ENCODE measurements around the gene EPB42. TPM values are rescaled to one million over a fixed set of nuclear protein-coding genes. Genes with fewer than 3 reads are reported as not detected.

The EPB42 gene
- total RNA-seq, 4 donors from 2014 or later, result 0.30 to 0.44 TPM; not detected in 2

DNA sequence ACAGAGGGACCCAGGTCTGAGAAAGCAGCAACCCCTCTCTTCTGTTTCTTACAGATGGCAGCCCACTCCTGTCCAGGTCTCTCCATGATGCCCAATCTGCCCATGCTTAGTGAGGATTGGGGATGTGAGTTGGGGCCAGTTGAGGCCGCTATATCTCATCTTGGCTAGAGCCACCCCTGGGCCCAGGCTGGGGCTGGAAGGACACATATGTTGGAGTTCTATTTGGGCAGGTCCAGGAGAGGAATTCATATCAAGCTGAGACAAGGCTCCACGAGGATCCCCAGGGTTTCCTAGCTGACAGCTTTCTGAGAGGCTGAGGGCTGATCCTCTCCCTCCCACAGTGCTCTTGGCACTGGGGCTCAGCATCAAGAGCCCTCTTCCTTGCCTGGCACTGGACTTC is 34.6 kb upstream of the EPB42 start:
- no peaks in the 10 kb centered on the region for H3K36me3 ChIP-seq

DNA sequence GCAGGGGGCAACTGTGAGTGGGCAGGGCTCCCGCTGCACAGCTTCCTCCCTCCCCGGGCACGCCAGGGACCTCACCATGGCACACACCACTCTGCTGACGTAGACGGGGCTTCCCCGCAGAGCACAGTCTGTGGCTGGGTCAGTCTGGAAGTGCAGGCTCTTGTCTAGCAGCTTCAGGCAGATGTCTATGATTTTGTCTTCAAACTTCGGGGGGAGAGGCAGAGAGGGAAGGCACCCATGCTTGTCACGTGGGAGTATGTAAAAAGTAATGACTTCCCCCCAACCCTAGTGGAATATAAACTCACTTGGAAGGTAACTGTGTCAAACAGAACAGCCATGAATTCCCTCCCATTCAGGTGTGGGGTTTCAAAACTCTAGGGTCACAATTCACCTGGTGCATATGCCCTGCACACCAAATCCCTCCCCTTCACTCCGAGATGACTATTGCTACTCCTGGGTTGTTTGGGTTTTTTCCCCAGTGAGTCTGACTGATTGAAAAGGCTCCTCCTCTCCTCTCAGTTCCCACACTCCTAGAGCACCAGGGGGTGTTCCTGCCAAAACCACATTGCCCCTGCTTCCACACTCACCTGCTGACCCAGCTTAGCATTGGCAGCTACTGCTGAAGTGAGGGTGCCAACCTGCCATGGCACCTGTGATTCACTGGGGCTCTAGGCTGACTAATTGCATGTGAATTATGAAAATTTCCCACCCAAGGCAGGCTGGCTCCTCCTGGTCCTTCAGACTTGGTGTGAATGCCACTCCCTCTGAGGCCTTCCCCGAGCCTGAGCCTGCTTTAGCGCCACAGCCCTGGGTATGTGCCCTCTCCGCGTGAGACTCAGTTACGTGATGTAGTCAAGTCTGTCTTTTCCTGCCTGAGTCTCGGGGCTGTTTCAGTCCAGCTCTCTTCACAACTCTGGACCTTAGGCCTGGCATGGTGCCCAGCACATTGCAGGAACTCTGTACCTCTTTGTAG is 32.9 kb upstream of the EPB42 start:
- Histone ChIP-seq H3K4me1 (no peaks in the 10 kb centered on the region), H3K4me3 (no peak overlapping the region), H3K36me3 (no peaks in the 10 kb centered on the region), H3K27me3 (no peaks in the 10 kb centered on the region), H3K27ac (no peak overlapping the region), H3K9me3 (no peaks in the 10 kb centered on the region)
- DNase-seq (ENCODE audit: low spot score in 2 of 2), result no peak
- 40 to 53% methylated on average over 12 to 15 of the region's 15 CpGs for WGBS, 2 donors
- TF ChIP-seq EP300 (IDR thresholded peaks at IDR 0.05) (no peak), POLR2A (IDR thresholded peaks at IDR 0.05) (no peak)
- TF ChIP-seq, protein P1, sequence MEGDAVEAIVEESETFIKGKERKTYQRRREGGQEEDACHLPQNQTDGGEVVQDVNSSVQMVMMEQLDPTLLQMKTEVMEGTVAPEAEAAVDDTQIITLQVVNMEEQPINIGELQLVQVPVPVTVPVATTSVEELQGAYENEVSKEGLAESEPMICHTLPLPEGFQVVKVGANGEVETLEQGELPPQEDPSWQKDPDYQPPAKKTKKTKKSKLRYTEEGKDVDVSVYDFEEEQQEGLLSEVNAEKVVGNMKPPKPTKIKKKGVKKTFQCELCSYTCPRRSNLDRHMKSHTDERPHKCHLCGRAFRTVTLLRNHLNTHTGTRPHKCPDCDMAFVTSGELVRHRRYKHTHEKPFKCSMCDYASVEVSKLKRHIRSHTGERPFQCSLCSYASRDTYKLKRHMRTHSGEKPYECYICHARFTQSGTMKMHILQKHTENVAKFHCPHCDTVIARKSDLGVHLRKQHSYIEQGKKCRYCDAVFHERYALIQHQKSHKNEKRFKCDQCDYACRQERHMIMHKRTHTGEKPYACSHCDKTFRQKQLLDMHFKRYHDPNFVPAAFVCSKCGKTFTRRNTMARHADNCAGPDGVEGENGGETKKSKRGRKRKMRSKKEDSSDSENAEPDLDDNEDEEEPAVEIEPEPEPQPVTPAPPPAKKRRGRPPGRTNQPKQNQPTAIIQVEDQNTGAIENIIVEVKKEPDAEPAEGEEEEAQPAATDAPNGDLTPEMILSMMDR (IDR thresholded peaks at IDR 0.05), result no peak

More for the DNA sequence above, 34.6 kb upstream of the EPB42 start:
- Histone ChIP-seq H3K9me3 (no peaks in the 10 kb centered on the region), H3K27ac (no peak overlapping the region), H3K4me1 (no peaks in the 10 kb centered on the region), H3K27me3 (no peaks in the 10 kb centered on the region), H3K4me3 (no peak overlapping the region)
- no peak for DNase-seq (ENCODE audit: low spot score in 2 of 2)
- TF ChIP-seq, protein P1 (IDR thresholded peaks at IDR 0.05), result no peak
- TF ChIP-seq EP300 (IDR thresholded peaks at IDR 0.05) (no peak), POLR2A (IDR thresholded peaks at IDR 0.05) (no peak)
- WGBS, 2 donors, result 78 to 89% methylated on average over 2 of the region's 2 CpGs

DNA sequence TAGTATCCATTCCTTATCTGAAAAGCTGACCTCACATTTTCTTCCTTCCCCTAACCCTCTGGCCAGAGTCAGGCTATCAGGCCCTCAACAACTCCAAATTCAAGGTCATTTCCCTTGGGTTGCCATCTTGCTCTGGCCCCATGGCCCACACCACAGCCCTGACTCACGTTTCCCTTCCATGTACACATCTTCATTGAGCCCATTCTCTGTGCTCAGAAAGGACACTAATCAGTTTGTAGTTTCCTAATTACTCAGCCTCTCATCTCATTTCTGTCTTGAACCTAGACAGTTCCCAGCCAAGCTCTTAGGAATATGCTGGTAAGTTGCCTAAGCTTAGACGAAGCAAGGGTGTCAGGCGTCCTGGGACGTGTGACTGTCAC is 31.0 kb upstream of the EPB42 start:
- Histone ChIP-seq H3K4me1 (no peaks in the 10 kb centered on the region), H3K27me3 (no peaks in the 10 kb centered on the region), H3K9me3 (no peaks in the 10 kb centered on the region), H3K27ac (no peak overlapping the region), H3K36me3 (no peaks in the 10 kb centered on the region), H3K4me3 (no peak overlapping the region)
- 85 to 87% methylated on average over 4 of the region's 4 CpGs for WGBS, 2 donors
- TF ChIP-seq EP300 (IDR thresholded peaks at IDR 0.05) (no peak), POLR2A (IDR thresholded peaks at IDR 0.05) (no peak)
- TF ChIP-seq, protein P1 (IDR thresholded peaks at IDR 0.05), result no peak
- DNase-seq (ENCODE audit: low spot score in 2 of 2), result no peak

DNA sequence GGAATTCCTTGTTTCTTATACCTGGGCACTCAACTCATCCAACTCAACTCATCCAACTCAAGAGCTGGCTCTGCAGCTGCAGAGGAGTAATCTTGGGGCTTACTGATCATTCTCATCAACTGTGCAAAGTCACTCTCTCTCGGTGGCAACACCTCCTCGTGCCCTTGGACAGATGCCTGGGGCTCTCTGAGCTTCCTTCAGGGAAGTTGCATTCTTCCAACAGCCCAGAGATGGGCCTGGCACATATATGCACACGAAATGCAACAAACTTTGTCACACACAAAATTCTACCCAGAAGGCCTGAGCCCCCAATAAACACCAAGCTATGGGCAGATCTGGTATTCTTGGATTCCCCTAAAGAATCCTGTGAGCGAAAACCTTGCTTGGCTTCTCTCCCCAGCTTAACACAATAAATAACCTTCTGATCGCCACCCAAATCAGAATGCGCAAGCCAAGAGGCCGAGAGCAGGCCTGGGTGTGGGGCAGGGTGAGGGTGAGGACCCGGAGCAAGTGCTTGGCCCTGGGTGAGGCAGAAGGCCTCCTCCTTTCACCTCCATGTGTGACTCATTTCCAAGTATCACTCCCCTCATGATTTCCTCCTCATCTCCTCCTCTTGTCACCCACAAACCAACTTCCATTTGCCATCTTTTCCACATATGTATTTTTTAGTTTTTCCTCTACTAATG is 30.5 kb upstream of the EPB42 start:
- H3K4me3 ChIP-seq, result no peak overlapping the region
- H3K9me3 ChIP-seq, result no peaks in the 10 kb centered on the region
- no peaks in the 10 kb centered on the region for H3K27me3 ChIP-seq
- H3K27ac ChIP-seq, result no peak overlapping the region
- WGBS, 2 donors, result 88 to 90% methylated on average over 8 of the region's 8 CpGs
- no peak for DNase-seq (ENCODE audit: low spot score in 2 of 2)
- no peaks in the 10 kb centered on the region for H3K36me3 ChIP-seq
- H3K4me1 ChIP-seq, result no peaks in the 10 kb centered on the region
- TF ChIP-seq, protein P1 (IDR thresholded peaks at IDR 0.05), result no peak
- TF ChIP-seq POLR2A (IDR thresholded peaks at IDR 0.05) (no peak), EP300 (IDR thresholded peaks at IDR 0.05) (no peak)

DNA sequence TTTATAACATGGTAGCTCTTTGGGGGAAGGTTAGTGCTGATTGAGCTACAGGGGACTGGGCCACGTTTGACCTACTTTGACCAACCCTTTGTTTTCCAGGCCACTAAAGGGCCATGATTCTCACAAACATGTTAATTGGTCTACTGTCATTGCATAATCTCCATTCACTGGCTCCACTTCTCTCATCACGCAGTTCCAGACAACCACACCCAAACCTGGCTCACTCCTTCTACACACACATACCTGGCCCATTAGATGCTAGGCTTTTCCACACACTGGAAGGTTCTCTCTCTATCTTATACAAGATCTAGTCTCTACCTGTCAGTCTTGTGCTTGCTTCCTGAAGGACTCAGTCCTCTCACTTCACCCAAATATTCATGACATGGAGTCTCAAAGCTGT is 30.0 kb upstream of the EPB42 start:
- Histone ChIP-seq H3K36me3 (no peaks in the 10 kb centered on the region), H3K27ac (no peak overlapping the region), H3K27me3 (no peaks in the 10 kb centered on the region), H3K4me1 (no peaks in the 10 kb centered on the region), H3K4me3 (no peak overlapping the region), H3K9me3 (no peaks in the 10 kb centered on the region)
- TF ChIP-seq EP300 (IDR thresholded peaks at IDR 0.05) (no peak), POLR2A (IDR thresholded peaks at IDR 0.05) (no peak)
- TF ChIP-seq, protein P1 (IDR thresholded peaks at IDR 0.05), result no peak
- WGBS, 2 donors, result 62 to 65% methylated on average over 2 of the region's 2 CpGs
- no peak for DNase-seq (ENCODE audit: low spot score in 2 of 2)
